ENCODE results near the gene CORO6. TPM values are rescaled to one million over a fixed set of nuclear protein-coding genes. Genes with fewer than 3 reads are reported as not detected.
A peak's percentile ranks its signal among the peaks of the same experiment; 100 is the strongest.

CORO6 gene
- total and polyA plus RNA-seq, 4 donors: 8.0 to 21.4 (median 13.7) TPM

GRCh38 chr17:29640981-29641642 is 18.4 kb upstream of the CORO6 start:
- 97% methylated on average over 3 of the region's 7 CpGs for WGBS (ENCODE audit: insufficient coverage)
- no peak for DNase-seq (ENCODE audit: low read depth in 4 of 6, low spot score in 6 of 6)
- Histone ChIP-seq H3K4me3 (ENCODE audit: low read depth, low read length) (no peak overlapping the region), H3K27me3 (ENCODE audit: control insufficient read depth, insufficient read depth, low read length) (no peaks in the 10 kb centered on the region), H3K9me3 (ENCODE audit: control insufficient read depth, insufficient read depth, low read length) (no peaks in the 10 kb centered on the region), H3K36me3 (ENCODE audit: control insufficient read depth, insufficient read depth, low read length) (peaks cover 5% of the 10 kb centered on the region), H3K4me1 (ENCODE audit: control insufficient read depth, insufficient read depth, low read length) (peaks cover 5% of the 10 kb centered on the region), H3K27ac (ENCODE audit: low read depth, low read length) (no peak overlapping the region)

- no peak for DNase-seq (ENCODE audit: low read depth in 4 of 6, low spot score in 6 of 6)
- Histone ChIP-seq H3K4me1 (ENCODE audit: control insufficient read depth, insufficient read depth, low read length) (peaks cover 5% of the 10 kb centered on the region), H3K4me3 (ENCODE audit: low read depth, low read length) (no peak overlapping the region), H3K27me3 (ENCODE audit: control insufficient read depth, insufficient read depth, low read length) (no peaks in the 10 kb centered on the region), H3K9me3 (ENCODE audit: control insufficient read depth, insufficient read depth, low read length) (no peaks in the 10 kb centered on the region), H3K36me3 (ENCODE audit: control insufficient read depth, insufficient read depth, low read length) (peaks cover 7% of the 10 kb centered on the region), H3K27ac (ENCODE audit: low read depth, low read length) (peak overlapping the region; percentile 47)
- 63% methylated on average over 1 of the region's 2 CpGs for WGBS (ENCODE audit: insufficient coverage)
Observed at GRCh38 chr17:29640413-29640812, 17.7 kb upstream of the CORO6 start.

- WGBS (ENCODE audit: insufficient coverage): 40% methylated on average over 1 of the region's 3 CpGs
- DNase-seq (ENCODE audit: low read depth in 4 of 6, low spot score in 6 of 6): no peak
- Histone ChIP-seq H3K4me3 (ENCODE audit: low read depth, low read length) (no peak overlapping the region), H3K36me3 (ENCODE audit: control insufficient read depth, insufficient read depth, low read length) (peaks cover 38% of the 10 kb centered on the region), H3K27ac (ENCODE audit: low read depth, low read length) (no peak overlapping the region), H3K9me3 (ENCODE audit: control insufficient read depth, insufficient read depth, low read length) (no peaks in the 10 kb centered on the region), H3K27me3 (ENCODE audit: control insufficient read depth, insufficient read depth, low read length) (no peaks in the 10 kb centered on the region), H3K4me1 (ENCODE audit: control insufficient read depth, insufficient read depth, low read length) (peaks cover 4% of the 10 kb centered on the region)
Observed at GRCh38 chr17:29633886-29634285, 11.2 kb upstream of the CORO6 start.

- no peaks in the 10 kb centered on the region for H3K9me3 ChIP-seq (ENCODE audit: control insufficient read depth, insufficient read depth, low read length)
- no peak for DNase-seq (ENCODE audit: low read depth in 4 of 6, low spot score in 6 of 6)
- H3K4me1 ChIP-seq (ENCODE audit: control insufficient read depth, insufficient read depth, low read length): peaks cover 4% of the 10 kb centered on the region
- H3K36me3 ChIP-seq (ENCODE audit: control insufficient read depth, insufficient read depth, low read length): peaks cover 33% of the 10 kb centered on the region
- no peak overlapping the region for H3K4me3 ChIP-seq (ENCODE audit: low read depth, low read length)
- no peak overlapping the region for H3K27ac ChIP-seq (ENCODE audit: low read depth, low read length)
- H3K27me3 ChIP-seq (ENCODE audit: control insufficient read depth, insufficient read depth, low read length): no peaks in the 10 kb centered on the region
- WGBS (ENCODE audit: insufficient coverage): 50% methylated on average over 1 of the region's 6 CpGs
Observed at GRCh38 chr17:29630630-29631193, 8.0 kb upstream of the CORO6 start.

GRCh38 chr17:29629839-29630238 is 7.1 kb upstream of the CORO6 start:
- peaks cover 25% of the 10 kb centered on the region for H3K36me3 ChIP-seq (ENCODE audit: control insufficient read depth, insufficient read depth, low read length)
- peak in 1 of 6 donors; percentile 70 for DNase-seq (ENCODE audit: low read depth in 4 of 6, low spot score in 6 of 6)
- H3K9me3 ChIP-seq (ENCODE audit: control insufficient read depth, insufficient read depth, low read length): no peaks in the 10 kb centered on the region
- H3K27me3 ChIP-seq (ENCODE audit: control insufficient read depth, insufficient read depth, low read length): no peaks in the 10 kb centered on the region
- peaks cover 4% of the 10 kb centered on the region for H3K4me1 ChIP-seq (ENCODE audit: control insufficient read depth, insufficient read depth, low read length)
- no peak overlapping the region for H3K27ac ChIP-seq (ENCODE audit: low read depth, low read length)
- no peak overlapping the region for H3K4me3 ChIP-seq (ENCODE audit: low read depth, low read length)
- WGBS (ENCODE audit: insufficient coverage): 69% methylated on average over 2 of the region's 2 CpGs

DNA sequence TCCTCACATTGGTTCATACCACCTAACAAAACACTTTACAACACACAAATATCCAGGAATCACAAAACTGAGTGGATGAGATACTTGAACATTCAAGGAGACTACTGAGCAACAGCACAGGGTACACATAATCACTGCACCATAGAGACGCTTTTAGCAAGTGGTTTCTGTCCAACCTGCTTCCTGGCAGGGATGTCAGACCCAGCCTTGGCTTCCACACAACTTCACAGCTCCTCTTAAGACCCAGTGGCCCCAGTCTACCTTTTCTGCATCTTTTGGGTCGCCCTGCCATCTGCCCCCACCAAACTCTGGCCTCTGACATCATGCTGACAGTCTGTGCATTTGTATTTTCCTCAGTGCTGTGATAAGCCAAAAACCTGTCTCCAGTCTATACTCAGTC is 5.9 kb upstream of the CORO6 start:
- H3K27me3 ChIP-seq (ENCODE audit: control insufficient read depth, insufficient read depth, low read length): no peaks in the 10 kb centered on the region
- no peak overlapping the region for H3K4me3 ChIP-seq (ENCODE audit: low read depth, low read length)
- H3K4me1 ChIP-seq (ENCODE audit: control insufficient read depth, insufficient read depth, low read length): peaks cover 4% of the 10 kb centered on the region
- DNase-seq (ENCODE audit: low read depth in 4 of 6, low spot score in 6 of 6): no peak
- peaks cover 21% of the 10 kb centered on the region for H3K36me3 ChIP-seq (ENCODE audit: control insufficient read depth, insufficient read depth, low read length)
- no peaks in the 10 kb centered on the region for H3K9me3 ChIP-seq (ENCODE audit: control insufficient read depth, insufficient read depth, low read length)
- no peak overlapping the region for H3K27ac ChIP-seq (ENCODE audit: low read depth, low read length)
- 71% methylated on average over 2 of the region's 2 CpGs for WGBS (ENCODE audit: insufficient coverage)

DNA sequence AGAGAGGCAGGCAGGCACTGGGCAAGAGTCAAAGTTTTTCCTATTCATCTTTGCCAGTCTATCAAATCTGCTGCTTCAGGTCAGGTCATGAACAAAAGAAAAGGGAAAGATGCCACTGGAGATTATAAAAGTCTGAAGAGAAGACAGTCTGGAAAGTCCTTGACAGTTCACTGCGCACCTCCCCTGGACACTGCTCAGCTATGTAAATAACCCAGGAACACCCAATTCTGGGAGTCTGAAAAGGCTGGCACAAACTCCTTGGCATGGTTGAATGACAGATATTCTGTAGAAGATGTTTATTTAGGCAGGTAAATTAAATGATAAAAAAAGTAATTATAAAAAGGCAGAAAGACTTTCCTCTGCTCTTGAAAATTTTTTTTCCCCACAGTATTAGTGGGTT is 5.2 kb upstream of the CORO6 start:
- Histone ChIP-seq H3K27ac (ENCODE audit: low read depth, low read length) (no peak overlapping the region), H3K4me1 (ENCODE audit: control insufficient read depth, insufficient read depth, low read length) (peaks cover 9% of the 10 kb centered on the region), H3K27me3 (ENCODE audit: control insufficient read depth, insufficient read depth, low read length) (peaks cover 4% of the 10 kb centered on the region), H3K36me3 (ENCODE audit: control insufficient read depth, insufficient read depth, low read length) (peaks cover 21% of the 10 kb centered on the region), H3K4me3 (ENCODE audit: low read depth, low read length) (no peak overlapping the region), H3K9me3 (ENCODE audit: control insufficient read depth, insufficient read depth, low read length) (no peaks in the 10 kb centered on the region)
- whole genome bisulfite sequencing (ENCODE audit: insufficient coverage): no CpG with 5 or more reads among the region's 1 CpG
- DNase-seq (ENCODE audit: low read depth in 4 of 6, low spot score in 6 of 6): no peak

- Histone ChIP-seq H3K27ac (ENCODE audit: low read depth, low read length) (no peak overlapping the region), H3K4me3 (ENCODE audit: low read depth, low read length) (no peak overlapping the region), H3K27me3 (ENCODE audit: control insufficient read depth, insufficient read depth, low read length) (peaks cover 14% of the 10 kb centered on the region), H3K36me3 (ENCODE audit: control insufficient read depth, insufficient read depth, low read length) (no peaks in the 10 kb centered on the region), H3K9me3 (ENCODE audit: control insufficient read depth, insufficient read depth, low read length) (no peaks in the 10 kb centered on the region), H3K4me1 (ENCODE audit: control insufficient read depth, insufficient read depth, low read length) (peaks cover 16% of the 10 kb centered on the region)
- WGBS (ENCODE audit: insufficient coverage): 66% methylated on average over 5 of the region's 8 CpGs
- peak in 2 of 6 donors; percentile 44 to 72 for DNase-seq (ENCODE audit: low read depth in 4 of 6, low spot score in 6 of 6)
Observed at GRCh38 chr17:29625037-29625750, 2.5 kb upstream of the CORO6 start.

- peaks cover 19% of the 10 kb centered on the region for H3K27me3 ChIP-seq (ENCODE audit: control insufficient read depth, insufficient read depth, low read length)
- 82% methylated on average over 2 of the region's 4 CpGs for WGBS (ENCODE audit: insufficient coverage)
- H3K4me1 ChIP-seq (ENCODE audit: control insufficient read depth, insufficient read depth, low read length): peaks cover 16% of the 10 kb centered on the region
- no peak for DNase-seq (ENCODE audit: low read depth in 4 of 6, low spot score in 6 of 6)
- H3K36me3 ChIP-seq (ENCODE audit: control insufficient read depth, insufficient read depth, low read length): no peaks in the 10 kb centered on the region
- H3K27ac ChIP-seq (ENCODE audit: low read depth, low read length): no peak overlapping the region
- no peaks in the 10 kb centered on the region for H3K9me3 ChIP-seq (ENCODE audit: control insufficient read depth, insufficient read depth, low read length)
- no peak overlapping the region for H3K4me3 ChIP-seq (ENCODE audit: low read depth, low read length)
Observed at GRCh38 chr17:29624586-29624985, 1.9 kb upstream of the CORO6 start.

DNA sequence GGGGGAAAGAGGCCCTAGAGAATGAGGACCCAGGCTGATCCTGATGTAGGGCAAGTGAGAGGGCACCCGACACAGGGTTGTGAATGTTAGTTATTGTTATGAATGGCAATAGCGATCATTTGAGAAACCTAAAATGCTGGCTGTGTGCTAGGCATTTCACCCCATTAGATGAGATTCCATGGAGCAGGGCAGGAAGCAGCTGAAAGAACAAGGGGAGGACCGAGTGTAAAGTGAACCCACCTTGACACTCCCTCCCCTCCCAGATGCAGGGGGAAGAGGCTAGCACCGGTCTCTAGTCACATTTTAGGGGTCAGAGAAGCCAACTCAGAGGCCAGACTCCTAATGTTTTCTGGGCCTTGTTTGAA is 553 bp upstream of the CORO6 start:
- WGBS (ENCODE audit: insufficient coverage): 43% methylated on average over 4 of the region's 4 CpGs
- no peaks in the 10 kb centered on the region for H3K9me3 ChIP-seq (ENCODE audit: control insufficient read depth, insufficient read depth, low read length)
- no peak overlapping the region for H3K27ac ChIP-seq (ENCODE audit: low read depth, low read length)
- H3K27me3 ChIP-seq (ENCODE audit: control insufficient read depth, insufficient read depth, low read length): peaks cover 32% of the 10 kb centered on the region
- DNase-seq (ENCODE audit: low read depth in 4 of 6, low spot score in 6 of 6): no peak
- H3K36me3 ChIP-seq (ENCODE audit: control insufficient read depth, insufficient read depth, low read length): no peaks in the 10 kb centered on the region
- peaks cover 27% of the 10 kb centered on the region for H3K4me1 ChIP-seq (ENCODE audit: control insufficient read depth, insufficient read depth, low read length)
- H3K4me3 ChIP-seq (ENCODE audit: low read depth, low read length): peak overlapping the region; percentile 55
